ENCODE results near the gene GALNT8. TPM values are rescaled to one million over a fixed set of nuclear protein-coding genes. Genes with fewer than 3 reads are reported as not detected.

The GALNT8 gene
- polyA plus RNA-seq, 4 donors = 3.1 to 4.0 (median 3.5) TPM

- no peak for DNase-seq (ENCODE audit: low read depth in 4 of 4, low spot score in 2 of 4)
These were observed 76.0 kb downstream of the GALNT8 start for GRCh38 chr12:4796216-4796615.

- DNase-seq (ENCODE audit: low read depth in 4 of 4, low spot score in 2 of 4) = no peak
These were observed 76.7 kb downstream of the GALNT8 start for GRCh38 chr12:4796694-4797482.

GRCh38 chr12:4800555-4800954, 80.4 kb downstream of the GALNT8 start:
- no peak for DNase-seq (ENCODE audit: low read depth in 4 of 4, low spot score in 2 of 4)

GRCh38 chr12:4802841-4803240, 82.6 kb downstream of the GALNT8 start:
- DNase-seq (ENCODE audit: low read depth in 4 of 4, low spot score in 2 of 4) = no peak

GRCh38 chr12:4806439-4807115, 86.4 kb downstream of the GALNT8 start:
- no peak for DNase-seq (ENCODE audit: low read depth in 4 of 4, low spot score in 2 of 4)

- DNase-seq (ENCODE audit: low read depth in 4 of 4, low spot score in 2 of 4) = no peak
These were observed 87.0 kb downstream of the GALNT8 start for GRCh38 chr12:4807116-4807783.

- DNase-seq (ENCODE audit: low read depth in 4 of 4, low spot score in 2 of 4) = no peak
These were observed 87.6 kb downstream of the GALNT8 start for GRCh38 chr12:4807813-4808212.

- DNase-seq (ENCODE audit: low read depth in 4 of 4, low spot score in 2 of 4) = no peak
These were observed 88.8 kb downstream of the GALNT8 start for GRCh38 chr12:4809013-4809448.

GRCh38 chr12:4809449-4810218, 89.4 kb downstream of the GALNT8 start:
- no peak for DNase-seq (ENCODE audit: low read depth in 4 of 4, low spot score in 2 of 4)

- no peak for DNase-seq (ENCODE audit: low read depth in 4 of 4, low spot score in 2 of 4)
These were observed 90.0 kb downstream of the GALNT8 start for GRCh38 chr12:4810219-4810671.

GRCh38 chr12:4812624-4813327, 92.6 kb downstream of the GALNT8 start:
- DNase-seq (ENCODE audit: low read depth in 4 of 4, low spot score in 2 of 4) = no peak

GRCh38 chr12:4813741-4814140, 93.5 kb downstream of the GALNT8 start:
- DNase-seq (ENCODE audit: low read depth in 4 of 4, low spot score in 2 of 4) = no peak

GRCh38 chr12:4814485-4814884, 94.3 kb downstream of the GALNT8 start:
- DNase-seq (ENCODE audit: low read depth in 4 of 4, low spot score in 2 of 4) = no peak

GRCh38 chr12:4816744-4817525, 96.7 kb downstream of the GALNT8 start:
- no peak for DNase-seq (ENCODE audit: low read depth in 4 of 4, low spot score in 2 of 4)

- no peak for DNase-seq (ENCODE audit: low read depth in 4 of 4, low spot score in 2 of 4)
These were observed 97.7 kb downstream of the GALNT8 start for GRCh38 chr12:4817880-4818279.

GRCh38 chr12:4819654-4820053, 99.5 kb downstream of the GALNT8 start:
- DNase-seq (ENCODE audit: low read depth in 4 of 4, low spot score in 2 of 4) = no peak

GRCh38 chr12:4820971-4821370, 100.8 kb downstream of the GALNT8 start:
- DNase-seq (ENCODE audit: low read depth in 4 of 4, low spot score in 2 of 4) = no peak

Data from left renal cortex interstitium (tissue), 4 donors.